ENCODE results near the gene PBOV1.

PBOV1 gene

DNA sequence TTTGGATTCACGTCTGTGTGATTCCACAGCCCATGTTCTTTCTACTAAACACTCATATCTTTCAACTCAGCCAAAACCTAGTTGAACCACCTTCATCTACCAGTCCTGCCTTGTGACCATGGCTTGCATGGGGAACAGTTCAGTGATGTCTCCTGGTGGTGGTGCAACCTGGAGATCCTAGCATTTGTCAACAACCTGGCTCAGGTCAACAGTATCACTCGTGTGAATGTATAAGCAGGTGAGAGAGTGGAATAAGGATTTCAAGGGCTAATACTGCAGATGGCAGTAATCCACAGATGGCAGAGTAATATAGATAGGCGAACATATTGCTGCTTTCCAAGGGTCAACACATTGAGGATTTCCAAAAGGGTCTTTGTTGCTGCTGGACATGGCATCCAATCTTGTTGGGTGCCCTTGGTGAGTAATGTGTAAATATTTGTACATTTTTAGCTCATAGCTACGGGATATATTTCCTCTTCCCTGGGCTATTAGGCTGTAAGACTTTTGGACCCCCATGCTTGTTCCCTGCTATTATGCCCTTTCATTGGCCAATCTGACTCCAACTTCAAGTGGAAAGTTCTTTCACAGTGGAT lies 13.4 kb downstream of the PBOV1 start:
- no peak for DNase-seq (ENCODE audit: low read depth)

DNA sequence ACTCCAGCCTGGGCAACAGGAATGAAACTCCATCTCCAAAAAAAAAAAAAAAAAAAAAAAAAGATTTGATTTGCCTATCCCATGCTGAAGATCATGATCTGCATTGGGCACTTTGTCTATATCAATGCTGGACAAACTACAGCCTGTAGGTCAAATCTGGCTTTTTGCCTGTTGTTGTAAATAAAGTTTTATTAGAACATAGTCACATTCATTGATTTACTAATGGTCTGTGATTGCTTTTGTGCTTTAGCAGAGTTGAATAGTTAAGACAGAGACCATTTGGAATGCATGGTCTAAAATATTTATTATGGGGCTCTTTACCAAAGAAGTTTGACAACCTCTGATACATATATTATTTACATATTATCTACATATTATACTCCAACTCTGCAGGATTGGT lies 14.0 kb downstream of the PBOV1 start:
- DNase-seq (ENCODE audit: low read depth) = no peak

DNA sequence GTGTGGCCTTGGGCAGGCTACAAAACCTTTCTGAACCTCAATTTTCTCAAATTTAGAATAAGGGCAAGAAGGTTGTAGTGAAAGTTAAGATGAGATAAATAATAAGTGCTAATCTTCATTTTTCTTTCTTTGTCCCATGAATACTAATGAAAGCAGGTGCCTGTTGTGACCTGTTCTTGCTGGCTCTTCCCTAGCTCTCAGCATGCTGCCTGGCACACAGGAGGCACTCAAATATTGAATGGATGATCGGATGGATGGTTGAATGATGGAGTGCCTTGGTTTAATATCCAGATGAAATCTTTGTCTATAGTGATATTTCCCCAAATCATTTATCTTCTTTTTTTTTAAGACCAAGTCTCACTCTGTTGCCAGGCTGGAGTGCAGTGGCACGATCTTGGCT lies 15.0 kb downstream of the PBOV1 start:
- no peak for DNase-seq (ENCODE audit: low read depth)

GRCh38 chr6:138201836-138202235 lies 16.5 kb downstream of the PBOV1 start:
- DNase-seq (ENCODE audit: low read depth) = no peak

DNA sequence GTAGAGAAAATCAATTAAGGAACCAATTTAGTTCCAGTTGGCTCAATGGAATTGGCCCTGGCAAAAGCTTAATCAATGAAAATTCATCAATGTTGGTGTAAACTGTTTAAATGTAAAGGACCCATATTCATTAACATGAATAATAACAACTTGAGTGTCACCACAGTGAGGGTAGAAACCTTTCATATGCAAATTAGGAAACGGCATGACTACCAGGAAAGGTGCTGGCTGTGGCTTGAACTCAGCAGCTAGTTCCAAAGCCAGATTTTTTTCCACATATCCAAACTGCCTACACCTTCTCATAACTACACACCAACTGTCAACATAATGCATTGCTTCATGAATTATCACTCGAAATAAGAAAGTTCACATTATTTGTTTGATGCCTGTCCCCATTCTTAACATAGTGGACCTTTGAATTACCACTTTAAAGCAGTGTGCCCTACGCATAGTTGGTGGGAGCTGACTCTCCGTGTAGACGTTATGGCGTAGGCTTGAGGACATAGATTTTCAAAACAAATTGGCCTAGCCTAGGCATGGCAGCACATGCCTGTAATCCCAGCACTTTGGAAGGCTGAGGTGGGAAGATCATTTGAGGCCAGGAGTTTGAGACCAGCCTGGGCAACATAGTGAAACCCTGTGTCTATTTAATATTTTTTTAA lies 19.7 kb downstream of the PBOV1 start:
- no peak for DNase-seq (ENCODE audit: low read depth)

GRCh38 chr6:138197570-138197969 lies 20.7 kb downstream of the PBOV1 start:
- no peak for DNase-seq (ENCODE audit: low read depth)

GRCh38 chr6:138196122-138196738 lies 22.1 kb downstream of the PBOV1 start:
- no peak for DNase-seq (ENCODE audit: low read depth)

DNA sequence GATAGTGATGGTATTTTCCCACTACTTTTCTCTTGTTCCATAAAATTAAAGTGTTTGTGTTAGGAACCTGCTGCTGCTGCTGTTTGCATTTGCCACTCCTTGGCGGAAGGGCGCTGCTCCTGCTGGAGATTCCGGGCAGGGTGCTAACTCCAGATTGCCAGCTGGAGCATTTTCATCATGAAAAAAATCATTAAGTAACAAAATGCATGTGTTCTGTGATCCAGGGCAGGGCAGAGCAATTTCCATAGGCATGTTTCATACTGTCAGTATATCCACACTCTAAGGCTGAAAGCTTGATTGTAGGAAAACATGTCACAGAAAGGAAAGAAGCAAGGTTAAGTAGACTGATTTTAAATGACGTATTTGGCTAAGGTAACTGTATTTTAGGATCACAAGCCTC lies 24.0 kb downstream of the PBOV1 start:
- DNase-seq (ENCODE audit: low read depth) = no peak

- no peak for DNase-seq (ENCODE audit: low read depth)
Measured at GRCh38 chr6:138188278-138188941, 29.9 kb downstream of the PBOV1 start.

DNA sequence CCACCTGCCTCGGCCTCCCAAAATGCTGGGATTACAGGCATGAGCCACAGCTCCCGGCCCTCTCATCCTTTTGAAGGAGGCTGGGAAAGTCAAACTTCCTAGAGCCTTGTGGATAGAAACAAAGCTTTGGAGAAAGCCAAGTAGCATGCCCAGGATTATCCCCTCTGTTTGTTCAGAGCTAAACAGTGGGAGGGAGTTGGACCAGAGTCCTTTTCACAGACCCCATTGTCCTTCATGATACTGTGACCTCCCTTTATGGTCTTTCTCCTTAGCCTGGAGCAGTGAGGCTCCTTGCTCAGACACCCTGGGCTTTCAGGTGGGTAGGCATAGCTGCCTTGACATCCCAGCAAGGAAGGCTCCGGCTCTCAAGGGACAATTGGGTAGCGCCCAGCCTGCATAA lies 31.1 kb downstream of the PBOV1 start:
- DNase-seq (ENCODE audit: low read depth) = no peak

- DNase-seq (ENCODE audit: low read depth) = no peak
Measured at GRCh38 chr6:138184230-138184629, 34.1 kb downstream of the PBOV1 start.

- no peak for DNase-seq (ENCODE audit: low read depth)
Measured at GRCh38 chr6:138183790-138184134, 34.5 kb downstream of the PBOV1 start.

GRCh38 chr6:138182939-138183789 lies 35.1 kb downstream of the PBOV1 start:
- DNase-seq (ENCODE audit: low read depth) = no peak

DNA sequence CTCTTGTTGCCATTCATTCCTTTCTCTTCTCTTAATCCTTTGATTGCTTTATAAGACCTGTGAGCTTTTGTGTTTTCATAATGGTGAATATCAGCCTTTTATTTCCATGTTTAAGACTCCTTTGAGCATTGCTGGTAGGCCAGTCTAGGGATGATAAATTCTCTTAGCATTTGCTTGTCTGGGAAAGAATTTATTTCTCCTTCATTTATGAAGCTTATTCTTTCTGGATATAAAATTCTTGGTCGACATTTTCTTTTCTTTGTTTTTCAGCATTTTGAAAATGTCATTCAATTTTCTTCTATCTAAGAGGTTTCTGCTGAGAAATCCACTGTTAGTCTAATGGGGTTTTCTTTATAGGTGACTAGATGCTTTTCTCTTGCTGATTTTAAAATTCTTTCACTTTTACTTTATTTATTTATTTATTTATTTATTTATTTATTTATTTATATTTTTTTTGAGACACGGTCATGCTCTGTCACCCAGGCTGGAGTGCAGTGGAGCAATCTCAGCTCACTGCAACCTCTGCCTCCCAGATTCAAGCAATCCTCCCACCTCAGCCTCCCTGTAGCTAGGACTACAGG lies 41.5 kb downstream of the PBOV1 start:
- DNase-seq (ENCODE audit: low read depth) = no peak

- DNase-seq (ENCODE audit: low read depth) = no peak
Measured at GRCh38 chr6:138175596-138175995, 42.7 kb downstream of the PBOV1 start.

Data from non-pigmented ciliary epithelial cell (primary cell).